CMK (cell line): Measurements from ENCODE around the gene GALNT3.

Source experiments
- DNase-seq: peaks from one replicate; pipeline ENCODE4 v3.0.0-alpha.2; 2010; ENCODE audit warnings: low read depth

GALNT3 gene

DNA sequence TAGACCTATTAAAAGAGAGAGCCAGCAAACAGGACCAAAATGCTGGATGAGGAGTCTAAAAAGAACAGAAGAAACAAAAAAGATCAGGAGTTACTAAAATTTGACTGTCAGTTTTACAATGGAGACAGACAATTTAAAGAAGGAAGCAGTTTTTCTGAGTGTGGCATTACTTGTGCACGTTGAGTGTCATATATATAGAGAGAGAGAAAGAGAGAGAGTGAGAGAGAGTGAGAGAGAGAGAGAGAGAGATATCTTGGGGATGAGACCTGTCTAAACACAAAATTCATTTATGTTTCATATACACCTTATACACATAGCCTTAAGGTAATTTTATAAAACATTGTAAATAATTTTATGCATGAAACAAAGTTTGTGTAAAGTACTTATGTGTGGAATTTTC, 2.1 kb upstream of the GALNT3 start:
- DNase-seq, result no peak

DNA sequence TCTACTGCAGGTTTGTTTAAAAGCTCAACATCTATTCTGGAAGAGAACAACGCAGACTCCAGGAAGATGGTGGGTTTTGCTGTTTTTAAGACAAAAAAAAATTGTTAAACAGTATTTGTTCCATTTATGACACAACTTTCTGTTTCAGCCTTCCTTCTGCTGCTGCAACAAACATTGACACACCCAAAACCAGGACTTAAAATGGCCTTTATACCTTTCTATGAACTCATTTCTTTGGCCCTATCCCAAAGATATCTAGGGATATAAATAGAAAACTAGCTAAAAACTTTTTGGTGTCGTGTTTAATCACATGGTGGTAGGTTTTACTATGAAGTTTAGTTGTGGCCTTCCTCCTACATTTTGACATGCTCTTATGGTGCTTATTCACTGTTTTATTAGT, 964 bp upstream of the GALNT3 start:
- no peak for DNase-seq

DNA sequence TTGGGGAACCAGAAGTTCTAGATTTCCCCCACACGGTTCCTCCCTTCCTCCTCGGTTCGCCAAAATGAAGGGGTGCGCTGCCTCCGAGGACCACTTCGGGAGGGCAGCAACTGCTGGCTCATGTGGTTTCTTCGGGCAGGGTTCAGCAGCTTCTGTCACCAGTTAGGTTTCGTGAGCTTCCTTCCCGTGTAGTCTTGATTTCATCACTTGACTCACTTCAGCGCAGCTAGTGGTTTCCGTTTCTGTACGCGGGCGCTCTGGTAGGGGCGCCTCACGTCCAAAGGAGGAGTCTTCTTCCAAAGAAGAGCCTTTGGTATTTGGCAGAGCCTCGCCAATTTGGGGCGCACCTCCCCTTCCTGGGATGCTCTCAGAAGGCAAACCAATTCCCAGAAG, 485 bp upstream of the GALNT3 start:
- no peak for DNase-seq

DNA sequence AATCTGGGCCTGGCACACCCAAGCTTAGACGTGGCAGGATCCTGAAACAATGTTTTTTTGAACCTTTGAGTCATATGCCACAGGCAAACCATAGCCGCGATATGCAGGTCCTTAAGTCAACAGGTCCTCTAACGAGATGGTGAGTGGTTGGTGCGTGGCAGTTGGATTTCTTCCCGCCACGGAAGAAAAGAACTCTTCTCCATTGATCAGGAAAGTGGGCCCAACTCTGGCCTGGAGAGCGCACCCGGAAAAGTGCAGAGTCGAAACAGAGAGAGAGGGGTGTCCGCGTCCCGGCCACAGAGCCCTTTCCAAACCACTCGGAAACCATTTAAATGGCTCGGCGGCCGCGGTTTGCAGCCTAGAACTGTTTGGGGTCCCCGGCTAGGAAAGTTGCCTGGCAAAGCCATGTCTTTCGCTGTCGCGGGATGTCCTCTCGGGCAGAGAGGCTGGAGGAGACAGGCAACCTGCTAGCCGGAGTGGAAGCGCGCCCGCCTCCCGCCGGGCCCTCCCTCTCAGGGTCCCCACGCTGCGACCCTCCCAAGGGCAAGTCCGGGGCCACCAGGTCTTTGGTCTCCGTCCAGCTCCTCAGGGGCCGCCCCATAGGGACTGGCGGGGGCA, 777 bp downstream of the GALNT3 start:
- no peak for DNase-seq

DNA sequence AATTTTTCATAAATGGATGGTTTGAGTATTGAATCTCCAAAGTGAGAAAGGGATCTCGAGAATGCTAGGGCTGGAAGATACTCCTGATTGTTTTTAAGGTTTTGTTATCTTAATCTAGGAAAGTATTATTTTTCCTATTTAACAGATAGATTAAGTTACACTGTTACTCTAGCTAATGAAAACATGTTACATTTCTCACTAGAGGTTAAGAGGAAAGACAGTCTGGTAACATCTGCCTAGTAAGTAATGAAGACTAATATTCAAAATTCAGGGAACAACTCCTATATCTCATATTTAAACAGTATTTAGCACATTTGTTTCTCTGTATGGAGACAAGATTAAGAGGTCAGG, 2.0 kb downstream of the GALNT3 start:
- no peak for DNase-seq

DNA sequence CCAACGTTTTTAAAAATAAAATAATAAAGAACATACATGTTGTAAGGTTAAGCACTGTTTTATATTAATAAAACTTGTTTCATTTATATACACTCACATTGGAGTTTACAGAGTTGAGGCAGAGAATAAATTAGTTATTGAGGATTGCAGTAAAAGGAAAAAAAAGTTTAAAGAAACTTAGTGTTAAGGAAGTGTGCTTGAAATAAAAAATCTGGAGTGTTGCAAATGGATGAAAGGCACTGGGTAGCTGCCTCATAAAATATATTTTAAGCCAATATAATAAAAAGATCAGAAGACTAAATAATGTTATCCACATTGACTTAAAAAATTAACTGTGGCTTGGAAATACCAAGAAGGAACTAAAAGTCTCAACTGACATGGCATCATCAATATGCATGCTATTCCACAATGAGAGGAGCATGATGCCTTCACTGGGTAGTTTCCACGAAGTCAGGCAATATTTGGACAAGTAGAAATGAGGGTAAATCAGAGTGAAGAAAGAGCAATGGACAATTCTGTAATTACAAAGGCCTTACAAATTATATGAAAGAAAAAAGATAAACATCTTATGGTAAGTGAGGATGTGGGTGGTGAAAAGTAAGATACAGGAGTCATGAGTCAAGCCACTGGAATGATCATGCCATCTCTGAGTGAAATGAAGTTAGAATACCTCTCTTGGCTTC, 2.5 kb downstream of the GALNT3 start:
- no peak for DNase-seq

DNA sequence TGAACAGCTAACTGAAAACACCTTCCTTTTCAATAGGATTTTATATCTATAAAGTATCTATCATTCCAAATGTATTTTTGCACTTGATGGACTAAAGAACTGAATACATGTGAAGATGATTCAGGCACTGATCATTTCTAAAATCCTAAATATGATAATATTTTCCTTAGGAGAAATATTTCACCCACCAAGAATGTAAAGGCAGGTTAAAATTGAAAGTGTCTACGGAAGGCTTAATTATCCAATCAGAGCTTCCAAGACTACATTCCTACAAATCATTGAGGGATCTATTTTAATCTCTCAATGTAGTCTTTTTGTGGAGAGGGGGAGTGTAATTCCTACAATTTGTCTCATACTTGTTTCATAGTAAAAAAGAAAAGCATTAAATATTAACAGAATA, 3.6 kb downstream of the GALNT3 start:
- no peak for DNase-seq

DNA sequence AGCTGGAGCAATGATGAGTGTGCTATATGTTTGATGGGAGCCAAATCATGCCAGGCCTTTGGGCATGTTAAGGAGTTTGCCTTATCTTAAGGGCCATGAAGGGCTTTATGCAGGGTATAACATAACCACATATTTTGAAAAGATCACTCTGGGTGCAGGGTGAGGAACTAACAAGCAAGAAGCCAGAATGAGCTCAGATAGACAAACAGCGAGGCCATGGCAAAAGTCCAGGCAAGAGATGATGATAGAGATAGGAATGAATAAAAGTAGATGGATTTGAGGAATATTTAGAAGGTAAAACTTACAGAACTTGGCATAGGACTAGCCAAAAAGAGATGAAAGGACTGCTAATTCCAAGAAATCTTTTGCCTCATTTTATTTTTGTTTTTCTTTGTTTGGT, 6.7 kb downstream of the GALNT3 start:
- no peak for DNase-seq

DNA sequence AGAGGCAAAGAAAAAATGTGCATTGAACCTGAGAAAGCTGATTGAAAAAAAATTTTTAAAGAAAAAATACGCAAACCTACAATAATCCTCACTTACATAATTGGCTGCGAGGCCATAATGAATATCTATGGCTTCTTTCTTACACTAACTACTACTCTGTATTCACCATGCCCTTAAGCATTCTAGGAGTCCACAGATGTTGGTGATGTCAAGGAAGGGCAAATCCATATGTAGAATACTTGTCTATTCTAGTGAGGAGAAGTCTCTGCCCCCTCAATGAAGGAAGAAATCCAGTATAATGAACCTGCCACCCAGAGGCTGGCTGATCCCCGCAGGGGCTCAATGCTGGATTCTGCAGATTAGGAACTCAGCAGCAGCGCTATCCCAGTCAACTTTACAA, 14.3 kb downstream of the GALNT3 start:
- DNase-seq, result no peak

DNA sequence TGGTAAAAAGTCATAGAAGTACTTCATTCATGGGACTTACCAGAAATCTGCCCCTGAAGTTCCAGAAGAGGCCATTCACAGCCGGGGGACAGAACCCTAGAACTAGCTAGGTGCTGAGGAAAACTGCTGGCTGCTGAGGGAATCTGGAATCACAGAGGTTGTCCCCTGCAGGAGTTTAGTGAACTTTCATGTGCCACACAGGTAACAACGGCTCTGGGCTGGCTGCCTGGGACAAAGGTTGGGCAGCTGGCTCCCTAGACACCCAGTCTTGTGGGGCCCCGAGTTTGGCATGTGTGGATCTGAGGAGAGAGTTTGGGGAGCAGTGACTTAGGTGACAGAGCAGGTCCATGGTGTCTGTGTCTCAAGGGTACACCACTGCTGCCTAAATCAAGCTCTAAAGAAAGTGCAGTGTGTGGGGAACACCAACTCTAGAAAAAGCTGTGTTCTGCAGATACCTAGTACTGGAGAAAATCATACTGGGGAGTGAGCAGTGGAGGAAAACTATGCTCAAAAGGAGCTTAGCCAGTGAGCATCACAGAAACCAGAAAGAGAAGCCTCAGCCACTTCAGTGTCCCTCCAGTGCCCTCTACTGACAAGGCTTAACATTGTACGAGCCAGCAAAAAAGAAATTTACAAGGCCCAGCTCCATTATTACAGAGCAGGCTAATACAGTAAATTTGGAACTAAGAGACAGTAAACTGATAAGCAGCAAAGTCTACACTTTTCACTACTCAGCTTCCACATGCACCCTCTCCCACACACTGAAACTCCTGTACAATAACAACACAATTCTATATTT, 15.2 kb downstream of the GALNT3 start:
- DNase-seq, result no peak

DNA sequence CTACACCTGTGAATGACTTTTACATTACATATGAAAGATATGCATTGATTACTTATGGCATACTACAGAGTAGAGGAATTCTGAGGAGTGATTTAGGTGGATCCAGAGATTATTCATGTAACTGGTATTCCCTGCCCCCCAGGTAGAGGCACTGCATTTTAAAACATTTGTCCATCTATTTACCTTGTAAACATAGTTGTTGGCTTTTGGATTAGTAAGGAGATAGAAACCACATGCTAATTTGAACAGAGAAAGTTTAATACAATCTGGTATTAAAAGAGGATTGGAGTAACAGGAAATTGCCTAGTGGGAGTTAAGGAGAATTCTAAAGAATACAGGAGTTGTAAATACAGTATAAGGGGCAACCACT, 15.9 kb downstream of the GALNT3 start:
- no peak for DNase-seq

DNA sequence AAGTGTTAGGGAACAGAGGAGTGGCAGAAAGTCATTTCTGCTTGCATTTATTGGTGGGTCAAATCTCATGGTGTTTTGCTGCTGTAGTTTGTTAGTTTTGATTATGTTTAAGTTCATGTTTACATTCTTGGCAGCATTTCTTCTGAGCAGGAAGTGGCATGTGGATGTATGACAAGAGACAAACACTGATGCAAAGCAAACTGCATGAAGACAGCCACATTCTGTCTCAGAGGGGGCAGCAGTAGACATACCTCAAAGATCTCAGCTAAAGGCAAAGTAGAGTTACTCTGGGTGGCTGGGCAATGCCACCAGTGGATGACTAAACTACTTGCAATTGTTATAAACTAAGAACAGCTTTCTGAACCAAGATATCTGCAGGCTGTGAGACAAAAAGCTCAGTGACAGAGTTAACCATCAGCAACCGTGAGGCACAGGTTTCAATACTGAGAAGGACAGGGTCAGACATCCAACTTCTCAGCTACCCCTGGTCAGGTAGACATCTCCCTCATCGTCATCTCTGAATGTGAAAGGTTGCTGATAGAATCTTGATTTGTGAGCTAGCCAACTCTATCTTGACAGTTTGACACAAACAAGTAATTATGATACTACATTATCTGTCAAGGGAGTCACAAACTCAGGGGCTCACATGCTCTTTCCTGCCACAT, 16.4 kb downstream of the GALNT3 start:
- no peak for DNase-seq

DNA sequence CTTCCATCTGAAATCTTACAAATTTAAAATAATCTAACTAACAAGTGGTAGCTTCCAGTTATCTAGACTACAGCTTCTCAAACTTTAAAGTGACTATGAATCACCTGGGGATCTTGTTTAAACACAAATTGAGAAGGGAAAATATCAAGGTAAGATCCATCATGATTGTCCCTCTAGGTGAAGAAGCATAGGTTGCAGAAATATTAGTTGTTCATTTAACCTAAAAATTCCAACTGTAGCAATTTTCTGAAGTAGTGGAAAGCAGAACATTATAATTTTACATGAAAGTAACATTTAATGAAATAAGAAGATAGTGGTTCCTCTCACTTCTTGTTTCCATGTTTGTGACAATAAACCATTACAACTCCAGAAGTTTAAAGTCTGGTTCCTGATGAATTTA, 17.3 kb downstream of the GALNT3 start:
- no peak for DNase-seq

DNA sequence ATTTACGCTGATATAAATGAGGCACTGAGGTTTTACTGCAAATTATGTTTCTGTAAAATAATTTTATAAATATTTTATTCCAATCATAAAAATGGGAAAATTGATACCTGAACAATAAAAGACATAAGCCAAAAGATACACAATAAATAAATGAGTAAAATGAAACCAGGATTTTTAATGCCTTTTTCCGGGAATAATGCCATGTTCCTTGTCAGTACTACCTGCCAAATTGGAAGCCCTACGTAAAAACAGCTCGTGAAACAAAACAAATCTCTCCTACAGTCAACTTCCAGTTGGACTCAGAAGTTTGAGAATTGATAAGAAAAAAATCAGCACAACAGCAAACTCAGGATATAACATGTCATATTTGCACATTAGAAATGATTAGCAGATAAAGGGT, 18.0 kb downstream of the GALNT3 start:
- DNase-seq, result no peak

DNA sequence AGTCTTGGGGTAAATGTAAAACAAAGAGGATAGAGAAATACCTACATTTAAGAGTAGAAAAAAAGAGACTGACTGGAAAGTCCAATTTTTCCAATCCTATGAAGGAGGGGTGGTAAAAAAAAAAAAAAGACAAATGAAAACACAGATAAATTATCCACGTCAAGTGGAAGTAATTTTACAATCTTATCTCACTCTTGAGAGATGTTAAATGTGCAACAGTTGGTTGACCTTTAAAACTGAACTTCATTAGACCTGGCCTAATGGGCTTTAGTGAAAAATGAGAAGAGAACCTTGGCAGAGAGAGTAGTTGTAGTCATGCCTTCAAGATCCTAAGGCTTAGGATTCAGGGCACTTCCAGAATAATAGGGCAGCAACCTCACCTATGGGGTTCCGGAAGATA, 20.4 kb downstream of the GALNT3 start:
- no peak for DNase-seq

DNA sequence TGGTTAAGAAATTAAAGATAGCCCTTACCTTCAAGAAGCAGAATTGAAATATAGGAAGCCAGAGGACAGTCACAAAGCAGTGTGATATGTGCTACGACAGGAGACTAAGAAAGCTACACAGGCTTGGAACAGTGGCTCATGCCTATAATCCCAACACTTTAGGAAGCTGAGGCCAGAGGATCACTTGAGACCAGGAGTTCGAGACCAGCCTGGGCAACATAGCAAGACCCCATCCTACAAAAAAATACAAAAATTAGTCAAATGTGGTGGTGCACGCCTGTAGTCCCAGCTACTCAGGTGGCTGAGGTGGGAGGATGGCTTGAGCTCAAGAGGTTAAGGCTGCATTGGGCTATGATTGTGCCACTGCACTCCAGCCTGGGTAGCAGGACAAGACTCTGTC, 21.9 kb downstream of the GALNT3 start:
- no peak for DNase-seq

DNA sequence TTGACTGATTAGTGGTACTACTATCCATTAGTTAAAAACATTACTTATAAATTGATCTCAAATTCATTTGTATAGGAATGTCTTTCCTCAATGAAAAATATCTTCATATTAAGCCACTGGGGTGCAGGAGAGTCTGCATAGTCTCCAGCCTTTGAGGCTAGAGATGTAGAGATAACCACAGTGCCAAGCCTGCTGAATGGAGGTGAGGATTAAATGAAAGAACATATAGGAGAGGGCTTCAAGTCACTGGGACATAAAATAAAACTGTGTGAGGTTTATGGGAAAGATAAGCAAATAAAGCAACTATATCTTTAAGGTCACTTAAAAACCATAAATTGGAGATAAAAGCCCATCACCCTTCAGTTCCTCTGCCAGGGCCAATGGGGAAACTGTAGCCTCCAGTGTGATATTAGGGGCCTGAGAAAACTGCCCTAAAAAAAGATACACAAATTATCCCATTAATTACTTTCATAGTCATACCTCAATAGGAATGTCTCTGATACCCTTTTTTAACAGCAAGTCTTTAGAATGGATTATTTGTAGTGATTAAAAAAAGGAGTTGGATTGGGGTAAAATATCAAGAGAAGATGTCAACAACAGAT, 27.6 kb downstream of the GALNT3 start:
- DNase-seq, result no peak

DNA sequence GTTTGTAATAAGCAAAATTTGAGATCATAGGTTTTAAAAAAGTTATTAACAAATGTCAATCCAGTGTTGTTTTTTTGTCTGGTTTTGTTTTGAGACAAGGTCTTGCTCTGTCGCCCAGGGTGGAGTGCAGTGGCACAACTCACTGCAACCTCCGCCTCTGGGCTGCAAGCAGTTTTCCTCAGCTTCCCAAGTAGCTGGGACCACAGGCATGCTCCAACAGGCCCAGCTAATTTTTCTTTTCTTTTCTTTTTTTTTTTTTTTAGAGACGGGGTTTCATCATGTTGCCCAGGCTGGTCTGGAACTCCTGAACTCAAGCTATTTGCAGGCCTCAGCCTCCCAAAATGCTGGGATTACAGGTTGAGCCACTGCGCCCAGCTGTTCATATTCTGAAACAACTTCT, 31.3 kb downstream of the GALNT3 start:
- DNase-seq, result no peak

DNA sequence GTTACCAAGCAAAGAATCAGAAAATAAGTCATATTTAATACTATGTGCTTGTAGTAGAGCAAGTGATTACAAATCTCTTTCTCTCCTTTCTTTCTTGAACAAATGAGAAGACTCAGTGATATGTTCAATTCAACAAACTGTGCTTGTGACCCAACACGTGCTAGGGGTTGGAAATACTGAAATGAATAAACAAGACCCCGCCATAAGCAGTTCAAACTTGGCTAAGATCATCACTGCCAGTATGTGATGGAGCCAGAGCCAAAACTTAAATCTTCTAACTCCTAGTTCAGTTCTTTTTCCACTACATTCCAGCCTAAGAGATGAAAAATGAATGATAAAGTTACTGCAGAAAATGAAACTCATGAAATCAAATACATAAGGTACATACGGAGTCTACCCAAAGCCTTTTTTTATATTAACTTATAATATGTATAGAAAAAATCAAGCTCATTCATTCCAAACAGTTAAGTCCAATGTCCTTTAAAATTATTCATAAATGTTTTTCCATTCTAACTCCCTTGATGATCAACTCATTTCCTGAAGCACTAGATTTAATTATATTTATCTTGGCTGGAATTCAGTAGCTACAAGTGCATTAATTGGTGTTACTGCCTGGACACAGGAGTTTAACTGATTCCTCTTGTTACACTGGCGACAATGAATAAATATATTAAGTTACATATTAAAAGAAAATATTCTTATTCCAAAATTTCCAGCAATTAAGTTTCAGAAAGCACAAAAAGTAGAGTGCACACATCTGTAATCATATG, 36.0 kb downstream of the GALNT3 start:
- no peak for DNase-seq

DNA sequence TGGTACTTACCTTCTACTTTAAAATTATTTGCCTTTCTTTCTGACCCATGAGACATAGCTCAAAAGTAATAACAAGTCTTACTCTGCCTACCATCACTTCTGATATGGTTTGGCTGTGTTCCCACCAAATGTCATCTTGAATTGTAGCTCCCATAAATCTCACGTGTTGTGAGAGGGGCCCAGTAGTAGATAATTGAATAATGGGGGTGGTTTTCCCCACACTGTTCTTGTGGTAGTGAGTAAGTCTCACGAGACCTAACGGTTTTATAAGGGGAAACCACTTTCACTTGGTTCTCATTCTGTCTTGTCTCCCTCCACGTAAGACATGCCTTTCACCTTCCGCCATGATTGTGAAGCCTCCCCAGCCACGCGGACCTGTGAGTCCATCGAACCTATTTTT, 47.5 kb downstream of the GALNT3 start:
- DNase-seq, result no peak

DNA sequence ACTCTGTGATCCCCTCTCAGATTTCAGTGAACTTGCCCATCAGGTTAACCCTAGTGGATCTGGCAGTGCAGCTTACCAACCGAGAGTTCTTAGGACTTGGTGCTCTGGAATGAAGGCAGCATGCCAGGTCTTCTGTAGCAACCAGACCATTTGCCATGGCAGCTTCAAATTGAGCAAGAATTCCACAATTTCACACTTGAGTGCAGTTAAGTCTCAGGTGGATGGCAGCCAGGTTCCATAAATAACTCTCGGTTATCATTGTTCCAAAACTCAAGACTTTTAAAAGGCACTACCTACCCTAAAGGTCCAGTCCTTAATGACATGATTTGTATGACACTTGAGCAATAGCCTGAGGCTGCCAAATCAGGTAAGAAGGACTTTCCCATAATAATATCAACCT, 48.1 kb downstream of the GALNT3 start:
- DNase-seq, result no peak

DNA sequence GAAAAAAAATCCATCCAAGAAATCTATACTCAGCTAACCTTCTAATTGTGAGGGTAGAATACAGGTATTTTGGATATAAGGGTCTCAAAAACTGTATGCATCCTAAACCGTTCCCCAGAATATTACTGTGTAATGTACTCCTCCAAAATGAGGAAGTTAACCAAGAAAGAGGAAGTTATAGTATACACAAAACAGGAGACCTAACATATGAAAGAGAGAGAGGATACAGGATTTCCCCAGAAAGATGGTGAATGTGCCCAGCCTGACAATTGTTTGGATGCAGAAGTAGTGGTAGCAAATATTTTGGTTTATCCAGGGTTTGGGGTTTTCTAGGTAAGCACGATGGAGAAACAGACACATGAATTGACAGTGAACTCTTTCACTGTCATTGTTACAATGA, 50.6 kb downstream of the GALNT3 start:
- no peak for DNase-seq
